ENCODE data around the gene NXPE3. TPM values are rescaled to one million over a fixed set of nuclear protein-coding genes. Genes with fewer than 3 reads are reported as not detected.
"Not testable (repeated sequence)": the region's sequence is repeated elsewhere in the genome, so short reads cannot be mapped to it uniquely, and the experiment has no call there.

Gene NXPE3
- total RNA-seq, 4 donors from 2014 or later = 2.2 to 5.8 (median 3.6) TPM

- H3K36me3 ChIP-seq = no peaks in the 10 kb centered on the region
- 85% methylated on average over 1 of the region's 1 CpG for WGBS
- no peak overlapping the region for H3K4me3 ChIP-seq
- TF ChIP-seq POLR2A (IDR thresholded peaks at IDR 0.05) = no peak
- TF ChIP-seq, protein P1, sequence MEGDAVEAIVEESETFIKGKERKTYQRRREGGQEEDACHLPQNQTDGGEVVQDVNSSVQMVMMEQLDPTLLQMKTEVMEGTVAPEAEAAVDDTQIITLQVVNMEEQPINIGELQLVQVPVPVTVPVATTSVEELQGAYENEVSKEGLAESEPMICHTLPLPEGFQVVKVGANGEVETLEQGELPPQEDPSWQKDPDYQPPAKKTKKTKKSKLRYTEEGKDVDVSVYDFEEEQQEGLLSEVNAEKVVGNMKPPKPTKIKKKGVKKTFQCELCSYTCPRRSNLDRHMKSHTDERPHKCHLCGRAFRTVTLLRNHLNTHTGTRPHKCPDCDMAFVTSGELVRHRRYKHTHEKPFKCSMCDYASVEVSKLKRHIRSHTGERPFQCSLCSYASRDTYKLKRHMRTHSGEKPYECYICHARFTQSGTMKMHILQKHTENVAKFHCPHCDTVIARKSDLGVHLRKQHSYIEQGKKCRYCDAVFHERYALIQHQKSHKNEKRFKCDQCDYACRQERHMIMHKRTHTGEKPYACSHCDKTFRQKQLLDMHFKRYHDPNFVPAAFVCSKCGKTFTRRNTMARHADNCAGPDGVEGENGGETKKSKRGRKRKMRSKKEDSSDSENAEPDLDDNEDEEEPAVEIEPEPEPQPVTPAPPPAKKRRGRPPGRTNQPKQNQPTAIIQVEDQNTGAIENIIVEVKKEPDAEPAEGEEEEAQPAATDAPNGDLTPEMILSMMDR (IDR thresholded peaks at IDR 0.05) = no peak
- TF ChIP-seq EP300 (IDR thresholded peaks at IDR 0.05) = no peak
- TF ChIP-seq POLR2AphosphoS5 (IDR thresholded peaks at IDR 0.05) = no peak
- no peaks in the 10 kb centered on the region for H3K4me1 ChIP-seq
- no peak for DNase-seq (ENCODE audit: low spot score in 2 of 2)
- H3K9me3 ChIP-seq = no peaks in the 10 kb centered on the region
- no peak overlapping the region for H3K27ac ChIP-seq
- no peaks in the 10 kb centered on the region for H3K27me3 ChIP-seq
Measured at GRCh38 chr3:101744811-101745210, 34.2 kb upstream of the NXPE3 start.

- not testable (repeated sequence) for H3K27ac ChIP-seq; H3K27me3 ChIP-seq; H3K4me1 ChIP-seq; DNase-seq (ENCODE audit: low spot score in 2 of 2); H3K4me3 ChIP-seq; H3K36me3 ChIP-seq; H3K9me3 ChIP-seq
- WGBS = 100% methylated on average over 1 of the region's 1 CpG
Measured at GRCh38 chr3:101745934-101746333, 33.1 kb upstream of the NXPE3 start.

DNA sequence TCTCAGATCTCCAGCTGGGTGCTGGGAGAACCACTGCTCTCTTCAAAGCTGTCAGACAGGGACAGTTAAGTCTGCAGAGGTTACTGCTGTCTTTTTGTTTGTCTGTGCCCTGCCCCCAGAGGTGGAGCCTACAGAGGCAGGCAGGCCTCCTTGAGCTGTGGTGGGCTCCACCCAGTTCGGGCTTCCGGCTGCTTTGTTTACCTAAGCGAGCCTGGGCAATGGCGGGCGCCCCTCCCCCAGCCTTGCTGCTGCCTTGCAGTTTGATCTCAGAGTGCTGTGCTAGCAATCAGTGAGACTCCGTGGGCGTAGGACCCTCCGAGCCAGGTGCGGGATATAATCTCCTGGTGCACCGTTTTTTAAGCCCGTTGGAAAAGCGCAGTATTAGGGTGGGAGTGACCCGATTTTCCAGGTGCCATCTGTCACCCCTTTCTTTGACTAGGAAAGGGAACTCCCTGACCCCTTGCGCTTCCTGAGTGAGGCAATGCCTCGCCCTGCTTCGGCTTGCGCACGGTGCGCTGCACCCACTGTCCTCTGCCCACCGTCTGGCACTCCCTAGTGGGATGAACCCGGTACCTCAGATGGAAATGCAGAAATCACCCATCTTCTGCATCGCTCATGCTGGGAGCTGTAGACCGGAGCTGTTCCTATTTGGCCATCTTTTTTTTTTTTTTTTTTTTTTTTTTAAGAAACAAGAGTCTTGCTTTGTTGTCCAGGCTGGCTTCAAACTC, 25.5 kb upstream of the NXPE3 start:
- not testable (repeated sequence) for H3K27ac ChIP-seq; DNase-seq (ENCODE audit: low spot score in 2 of 2); H3K9me3 ChIP-seq; H3K4me3 ChIP-seq; H3K4me1 ChIP-seq; H3K27me3 ChIP-seq
- WGBS = 87% methylated on average over 11 of the region's 23 CpGs
- H3K36me3 ChIP-seq = peaks cover 29% of the 10 kb centered on the region

- Histone ChIP-seq H3K4me3 (no peak overlapping the region), H3K4me1 (no peaks in the 10 kb centered on the region), H3K27me3 (no peaks in the 10 kb centered on the region), H3K9me3 (no peaks in the 10 kb centered on the region), H3K36me3 (peaks cover 36% of the 10 kb centered on the region), H3K27ac (no peak overlapping the region)
- TF ChIP-seq EP300 (IDR thresholded peaks at IDR 0.05) = no peak
- TF ChIP-seq, protein P1 (IDR thresholded peaks at IDR 0.05) = no peak
- TF ChIP-seq POLR2AphosphoS5 (IDR thresholded peaks at IDR 0.05) = no peak
- TF ChIP-seq POLR2A (IDR thresholded peaks at IDR 0.05) = no peak
- 82% methylated on average over 6 of the region's 6 CpGs for WGBS
- no peak for DNase-seq (ENCODE audit: low spot score in 2 of 2)
Measured at GRCh38 chr3:101758224-101758623, 20.8 kb upstream of the NXPE3 start.

DNA sequence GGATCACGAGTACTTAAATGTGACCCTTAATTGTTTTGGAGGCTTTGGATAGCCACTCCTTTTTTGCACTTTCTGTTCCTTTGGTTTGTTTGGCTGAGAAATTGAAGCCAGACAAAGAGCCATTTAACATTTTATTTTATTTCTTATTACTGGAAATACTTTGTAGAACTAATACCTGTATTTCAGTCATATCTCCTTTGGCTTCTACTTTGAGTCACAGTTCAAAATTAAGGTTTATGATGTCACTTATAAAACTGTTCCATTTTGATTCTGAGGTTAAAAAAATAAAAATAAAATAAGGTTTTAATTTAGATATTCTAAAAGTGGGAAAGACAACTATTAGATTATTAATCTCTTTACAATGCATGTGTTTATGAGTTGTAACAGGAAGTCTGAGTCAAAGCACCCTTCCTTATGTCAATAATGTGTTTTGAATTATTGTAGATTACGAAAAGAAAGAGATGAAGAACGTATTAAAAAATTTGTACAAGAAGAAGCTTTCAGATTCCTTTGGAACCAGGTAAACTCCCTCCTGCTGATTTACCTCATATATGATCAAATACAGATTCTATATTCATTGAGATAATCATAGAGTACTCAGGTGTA, 16.9 kb upstream of the NXPE3 start:
- DNase-seq (ENCODE audit: low spot score in 2 of 2) = no peak
- Histone ChIP-seq H3K4me3 (no peak overlapping the region), H3K9me3 (no peaks in the 10 kb centered on the region), H3K27me3 (no peaks in the 10 kb centered on the region), H3K36me3 (peaks cover 24% of the 10 kb centered on the region), H3K4me1 (no peaks in the 10 kb centered on the region), H3K27ac (no peak overlapping the region)
- TF ChIP-seq POLR2AphosphoS5 (IDR thresholded peaks at IDR 0.05) = no peak
- TF ChIP-seq, protein P1 (IDR thresholded peaks at IDR 0.05) = no peak
- no peak for TF ChIP-seq POLR2A (IDR thresholded peaks at IDR 0.05)
- no peak for TF ChIP-seq EP300 (IDR thresholded peaks at IDR 0.05)
- WGBS = 70% methylated on average over 3 of the region's 3 CpGs

GRCh38 chr3:101777745-101778281, 1.2 kb upstream of the NXPE3 start:
- peaks cover 16% of the 10 kb centered on the region for H3K4me1 ChIP-seq
- H3K9me3 ChIP-seq; H3K36me3 ChIP-seq; H3K27me3 ChIP-seq; H3K4me3 ChIP-seq; DNase-seq (ENCODE audit: low spot score in 2 of 2); H3K27ac ChIP-seq: not testable (repeated sequence)
- WGBS = 89% methylated on average over 6 of the region's 6 CpGs
